Measurements from ENCODE around the gene ETNPPL.

Gene ETNPPL

DNA sequence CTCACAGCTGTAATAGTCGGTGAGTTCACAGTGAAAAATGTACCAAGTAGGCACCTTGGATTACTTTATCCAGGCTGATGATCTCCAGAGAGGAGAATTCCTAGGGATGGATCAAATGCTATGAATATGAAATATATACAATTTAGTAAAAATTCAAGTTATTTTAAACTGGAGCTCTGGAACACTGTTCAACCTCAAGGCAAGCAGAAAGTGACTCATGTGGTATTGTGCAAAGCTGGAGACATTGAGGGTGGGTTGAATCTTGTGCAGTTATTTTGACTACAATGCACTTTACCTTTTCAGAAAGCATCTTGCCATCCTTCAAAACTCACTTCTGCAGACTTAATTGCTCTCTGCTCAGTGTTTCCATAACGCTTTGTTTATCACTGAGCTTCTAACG is 69.0 kb downstream of the ETNPPL start:
- DNase-seq: no peak

DNA sequence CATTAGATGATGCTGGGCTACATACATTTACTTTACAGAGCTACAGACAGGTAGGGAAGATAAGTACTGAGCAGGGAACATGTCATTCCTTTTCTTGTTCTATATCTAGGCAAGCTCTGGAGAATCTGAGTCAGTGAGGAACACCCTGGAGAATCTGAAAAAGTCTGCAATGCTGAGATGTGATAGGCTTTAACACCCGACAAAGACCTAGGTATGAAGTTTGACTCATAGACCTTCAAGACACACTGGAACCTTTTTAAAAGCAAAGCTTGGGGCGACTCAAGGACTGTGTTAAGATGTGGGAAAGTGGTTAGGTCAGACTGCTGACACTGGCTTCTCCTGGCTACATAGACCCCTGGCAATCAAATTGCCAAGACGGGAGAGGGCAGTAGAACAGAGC is 69.6 kb downstream of the ETNPPL start:
- DNase-seq: no peak

Data from amniotic stem cell (primary cell).